Fibroblast of skin of right quadriceps (primary cell): ENCODE data around the gene MFSD12.

ENCODE experiments used
- DNase-seq: peaks from one replicate; pipeline ENCODE4 v3.0.0-alpha.2; 2013

Gene MFSD12

DNA sequence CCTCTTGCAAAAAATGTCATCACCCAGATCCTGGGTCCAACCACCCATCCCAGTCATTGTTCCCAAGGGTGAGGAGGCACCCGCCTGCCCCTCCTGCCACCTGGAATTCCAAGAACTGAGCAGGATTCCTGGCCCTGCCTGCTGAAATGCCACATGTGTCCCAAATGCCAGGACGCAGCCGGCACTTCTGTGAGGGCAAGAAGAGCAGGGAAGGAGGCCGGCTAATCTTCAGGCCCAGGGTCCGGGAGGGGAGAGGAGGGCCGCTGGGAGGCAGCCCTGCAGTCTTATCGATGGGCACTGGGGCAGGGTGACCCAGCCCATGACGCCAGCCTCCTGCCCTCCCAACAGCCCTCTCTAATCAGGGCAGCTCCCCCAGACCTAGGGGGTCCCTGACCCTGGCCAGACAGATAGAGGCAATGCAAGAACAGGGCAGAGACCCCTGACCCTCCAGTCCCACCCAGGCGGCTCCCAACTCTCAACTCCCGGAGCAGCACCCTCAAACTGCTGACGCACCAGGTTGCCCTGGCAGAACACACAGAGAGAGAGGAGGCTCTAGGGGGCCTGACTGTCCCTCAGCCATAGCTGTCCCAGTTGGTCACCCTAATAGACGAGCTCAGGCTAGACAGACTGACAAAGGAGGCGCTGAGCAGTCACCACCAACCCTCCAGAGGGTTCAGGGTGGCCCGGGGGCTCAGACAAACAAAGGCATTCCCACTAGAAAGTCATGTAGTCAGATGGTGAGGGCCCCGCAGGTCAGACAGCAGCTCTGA is 1.5 kb downstream of the MFSD12 start:
- DNase-seq: no peak

DNA sequence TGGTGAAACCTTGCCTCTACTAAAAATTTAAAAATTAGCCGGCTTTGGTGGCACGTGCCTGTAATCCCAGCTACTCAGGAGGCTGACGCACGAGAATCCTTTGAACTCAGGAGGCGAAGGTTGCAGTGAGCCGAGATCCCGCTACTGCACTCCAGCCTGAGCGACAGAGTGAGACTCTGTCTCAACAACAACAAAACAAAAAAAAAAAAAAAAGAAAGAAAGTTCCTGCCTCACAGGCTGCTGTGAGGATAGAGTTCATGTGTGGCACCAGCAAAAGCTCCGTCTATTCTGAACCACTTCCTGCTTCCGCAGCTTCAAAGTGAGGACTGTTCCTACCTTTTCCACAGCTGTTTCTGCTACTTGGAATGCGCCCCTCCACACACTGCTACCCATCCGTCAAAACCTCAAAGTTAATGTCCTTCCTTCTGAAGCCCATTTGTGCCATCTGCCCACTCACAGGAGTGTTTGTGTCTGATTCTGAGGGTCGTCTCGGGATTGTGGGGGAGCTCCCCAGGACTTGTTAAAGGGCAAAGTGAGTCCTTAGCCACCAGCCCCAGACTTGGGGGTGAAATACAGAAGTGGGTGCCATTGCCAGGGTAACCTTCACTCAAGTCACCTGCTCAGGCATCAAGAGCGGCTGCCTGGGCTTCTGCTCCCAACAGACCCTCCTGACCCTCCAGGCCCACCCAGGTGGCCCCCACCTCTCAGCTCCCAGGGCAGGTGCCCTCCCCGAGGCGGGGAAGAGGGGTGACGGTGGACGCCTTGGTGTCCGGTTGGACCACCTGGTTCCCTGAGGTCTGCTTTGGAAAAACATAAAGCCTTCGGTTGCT is 2.9 kb downstream of the MFSD12 start:
- DNase-seq: no peak

GRCh38 chr19:3551792-3552095 is 5.6 kb downstream of the MFSD12 start:
- DNase-seq: no peak

DNA sequence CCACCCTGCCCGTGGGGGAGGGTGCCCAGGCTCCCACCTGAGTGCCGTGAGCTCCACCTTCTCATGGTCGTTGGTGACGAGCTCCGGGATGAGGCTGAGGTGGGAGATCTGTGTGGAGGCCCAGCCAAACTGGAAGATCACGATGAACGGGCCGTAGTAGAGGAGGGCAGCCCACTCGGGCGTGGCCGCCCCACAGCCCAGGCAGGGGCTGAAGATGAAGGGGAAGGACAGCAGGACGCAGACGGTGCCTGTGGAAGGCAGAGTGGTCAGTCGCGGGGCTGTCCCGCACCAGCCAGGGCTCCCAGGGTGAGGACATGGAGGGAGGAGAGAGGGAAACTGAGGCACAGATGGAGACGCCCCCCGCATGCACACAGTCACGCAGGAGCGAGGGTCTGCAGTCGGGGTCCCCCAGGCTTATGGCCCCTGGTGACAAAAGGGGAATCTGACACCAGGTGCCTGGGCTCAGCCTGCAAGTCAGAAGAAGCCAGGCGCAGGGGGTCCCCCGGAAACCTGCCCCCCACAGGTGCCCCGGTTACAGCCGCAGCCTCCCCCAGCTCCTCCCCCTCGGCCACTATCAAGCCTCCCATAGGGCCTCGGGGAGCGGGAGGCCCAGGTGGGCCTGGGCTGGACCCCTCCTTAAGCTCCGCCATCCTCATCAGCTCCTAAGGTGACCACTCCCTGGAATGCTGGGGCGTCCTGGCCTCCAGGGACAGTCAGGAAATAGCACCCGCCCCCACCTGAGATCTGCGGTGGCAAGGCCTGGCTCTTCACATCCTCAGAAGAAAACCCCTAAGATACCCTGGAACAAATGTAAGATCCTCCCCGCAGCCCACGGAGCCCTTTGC is 6.2 kb downstream of the MFSD12 start:
- no peak for DNase-seq

- DNase-seq: no peak
Measured at GRCh38 chr19:3549816-3550215, 7.6 kb downstream of the MFSD12 start.

DNA sequence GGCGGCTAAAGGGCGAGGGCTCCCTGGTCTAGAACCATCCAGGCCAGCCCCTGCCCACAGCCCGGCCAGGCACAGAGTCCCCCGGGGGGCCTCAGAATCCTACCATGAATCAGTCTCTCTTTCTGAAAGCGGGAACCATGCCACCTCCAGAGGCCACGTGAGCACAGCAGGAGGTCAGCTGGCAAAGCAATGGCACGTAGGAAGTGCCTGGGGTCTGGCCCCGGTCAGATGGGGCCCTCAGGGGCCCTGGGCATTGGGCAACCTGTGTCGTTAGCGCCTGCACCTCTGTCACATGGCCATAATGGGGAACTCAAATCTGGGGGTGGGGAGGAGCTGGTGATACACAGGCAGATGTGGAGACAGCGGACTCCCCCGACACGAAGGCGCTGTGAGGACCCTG is 8.8 kb downstream of the MFSD12 start:
- no peak for DNase-seq

DNA sequence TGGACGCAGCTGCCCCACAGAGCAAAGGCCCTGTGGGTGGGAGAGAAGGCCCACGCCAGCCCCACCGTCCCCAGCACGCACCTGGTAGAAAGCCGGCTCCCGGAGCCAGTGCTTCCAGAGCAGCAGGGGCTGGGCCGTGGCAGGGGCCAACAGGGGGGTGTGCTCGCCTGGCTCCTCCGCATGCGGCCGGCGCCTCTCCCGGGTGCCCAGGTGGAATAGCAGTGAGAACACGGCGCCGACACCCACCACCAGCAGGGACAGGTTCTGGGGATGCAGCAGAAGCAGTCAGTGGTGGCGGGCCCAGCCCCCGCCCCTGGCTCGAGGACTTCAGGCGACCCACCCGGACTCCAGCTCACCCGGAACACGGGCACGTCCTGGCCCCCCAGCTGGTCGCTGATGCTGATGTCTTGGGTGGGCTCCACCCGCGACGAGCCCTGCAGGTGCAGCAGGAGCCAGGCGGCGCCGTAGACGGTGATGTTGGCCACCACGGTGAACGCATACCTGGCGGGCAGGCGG is 9.6 kb downstream of the MFSD12 start:
- no peak for DNase-seq

DNA sequence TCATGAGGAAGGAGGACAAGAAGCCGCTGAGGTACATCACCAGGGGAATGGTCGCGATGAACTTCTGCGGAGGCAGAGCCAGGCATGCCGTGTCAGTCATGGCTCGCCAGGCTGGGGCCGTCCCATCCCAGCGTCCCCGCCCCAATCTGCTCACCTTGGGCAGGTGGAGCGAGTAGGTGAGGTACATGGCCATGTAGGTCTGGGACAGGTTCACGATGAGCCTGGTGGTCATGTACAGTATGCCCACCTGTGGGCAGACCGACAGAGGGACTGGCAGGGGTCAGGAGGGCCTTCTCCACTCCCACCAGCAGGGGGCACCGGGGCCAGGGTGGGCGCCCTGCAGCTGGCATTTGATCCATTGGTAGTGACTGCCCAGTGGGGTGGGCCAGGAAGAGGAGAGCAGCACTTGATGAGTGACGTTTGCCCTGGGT is 10.1 kb downstream of the MFSD12 start:
- no peak for DNase-seq

GRCh38 chr19:3546119-3546518 is 11.3 kb downstream of the MFSD12 start:
- DNase-seq: no peak

GRCh38 chr19:3545669-3546034 is 11.7 kb downstream of the MFSD12 start:
- no peak for DNase-seq

GRCh38 chr19:3544742-3545668 is 12.4 kb downstream of the MFSD12 start:
- DNase-seq: peak; percentile 38

GRCh38 chr19:3544058-3544376 is 13.4 kb downstream of the MFSD12 start:
- no peak for DNase-seq

GRCh38 chr19:3543150-3544057 is 14.0 kb downstream of the MFSD12 start:
- no peak for DNase-seq

- DNase-seq: no peak
Measured at GRCh38 chr19:3539756-3540118, 17.6 kb downstream of the MFSD12 start.

- no peak for DNase-seq
Measured at GRCh38 chr19:3538965-3539755, 18.2 kb downstream of the MFSD12 start, which contains the start of gene TEKTIP1. Gene TEKTIP1 (plus strand): TSS chr19:3539174. CDS start chr19:3539178, 4 bp downstream.

GRCh38 chr19:3538258-3538929 is 19.0 kb downstream of the MFSD12 start:
- DNase-seq: no peak

GRCh38 chr19:3537438-3538240 is 19.7 kb downstream of the MFSD12 start:
- no peak for DNase-seq

GRCh38 chr19:3537101-3537437 is 20.3 kb downstream of the MFSD12 start:
- DNase-seq: no peak
